ENCODE measurements around the gene KIRREL1. TPM values are rescaled to one million over a fixed set of nuclear protein-coding genes. Genes with fewer than 3 reads are reported as not detected.

The KIRREL1 gene
- total RNA-seq, 6 experiments from 2014 or later: 99.5 to 121 (median 107) TPM

DNA sequence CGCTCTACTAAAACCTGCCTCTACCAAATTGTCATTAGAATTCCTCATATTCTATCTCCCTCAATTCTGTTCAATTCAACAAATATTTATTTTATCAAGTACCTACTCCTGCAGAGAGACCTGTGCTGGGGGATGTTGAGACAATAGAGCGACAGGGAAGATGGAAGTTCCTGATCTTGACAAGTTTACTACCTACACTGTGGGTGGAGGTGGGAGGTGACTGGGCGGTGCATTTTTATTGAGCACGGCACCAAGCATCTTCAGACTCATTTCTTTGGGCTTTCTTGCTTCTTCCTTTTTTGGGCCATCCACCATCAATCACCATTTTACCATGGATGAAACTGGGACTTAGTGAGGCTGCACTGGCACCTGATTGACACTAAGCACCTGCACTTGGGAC is 61.3 kb downstream of the KIRREL1 start:
- no peak for DNase-seq
- peaks cover 44% of the 10 kb centered on the region for H3K4me1 Mint-ChIP-seq (ENCODE audit: low read depth)
- no peaks in the 10 kb centered on the region for H3K9me3 Mint-ChIP-seq
- no peak for TF ChIP-seq CTCF (IDR thresholded peaks at IDR 0.05)
- H3K36me3 Mint-ChIP-seq (ENCODE audit: low read depth): peaks cover 45% of the 10 kb centered on the region
- H3K4me3 Mint-ChIP-seq: no peak overlapping the region
- H3K27ac Mint-ChIP-seq: no peak overlapping the region; the same call in 1 of the 2 replicates
- H3K27me3 Mint-ChIP-seq (ENCODE audit: insufficient read depth): peaks cover 6% of the 10 kb centered on the region

DNA sequence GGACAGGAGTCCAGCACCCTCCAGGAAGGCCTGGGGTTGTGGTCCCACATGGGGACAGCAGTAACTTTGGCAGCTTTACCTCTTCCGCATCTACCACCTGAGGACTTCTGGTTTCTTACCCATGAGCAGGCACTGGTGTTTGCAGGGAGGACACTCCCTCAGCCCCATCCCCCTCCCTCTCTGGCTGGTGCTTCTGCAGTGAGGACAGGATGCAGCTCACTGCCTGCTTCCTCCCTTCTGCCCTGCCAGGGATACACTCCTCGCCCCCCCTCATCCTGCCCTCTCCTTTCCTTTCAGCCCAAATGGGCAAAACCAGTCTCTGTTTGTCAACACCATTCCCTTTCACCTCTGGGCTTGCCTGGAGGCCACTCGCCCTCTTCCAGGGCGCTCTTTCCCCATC is 62.4 kb downstream of the KIRREL1 start:
- Mint-ChIP-seq H3K27ac (0 out of 2 replicates have a peak overlapping the region, but pooled peaks have one; percentile 6), H3K4me1 (ENCODE audit: low read depth) (peaks cover 51% of the 10 kb centered on the region)
- no peak for TF ChIP-seq CTCF (IDR thresholded peaks at IDR 0.05)

DNA sequence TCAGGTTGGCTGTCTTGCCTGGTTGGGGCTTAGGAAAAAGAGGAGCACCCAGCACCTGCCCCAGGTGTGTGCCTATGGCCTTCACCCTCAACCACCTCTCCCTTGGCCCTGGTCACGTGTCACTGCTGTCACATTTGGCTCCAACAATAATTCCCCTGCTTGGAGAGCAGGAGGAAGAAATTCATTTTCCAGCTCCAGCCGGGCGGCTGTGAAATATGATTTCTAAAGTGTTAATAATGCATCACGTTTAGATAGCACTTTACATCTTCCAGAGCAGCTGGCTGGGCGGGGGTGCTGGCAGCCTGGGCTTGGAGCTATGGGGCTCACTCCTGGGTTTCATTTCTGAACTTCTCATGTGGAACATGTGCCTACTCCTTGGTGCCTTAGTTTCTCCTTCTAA is 63.1 kb downstream of the KIRREL1 start:
- H3K27ac Mint-ChIP-seq: no peak overlapping the region
- no peak for TF ChIP-seq CTCF (IDR thresholded peaks at IDR 0.05)
- H3K36me3 Mint-ChIP-seq (ENCODE audit: low read depth): peaks cover 38% of the 10 kb centered on the region
- peaks cover 6% of the 10 kb centered on the region for H3K27me3 Mint-ChIP-seq (ENCODE audit: insufficient read depth)
- no peak for DNase-seq
- H3K4me1 Mint-ChIP-seq (ENCODE audit: low read depth): peaks cover 50% of the 10 kb centered on the region
- no peaks in the 10 kb centered on the region for H3K9me3 Mint-ChIP-seq
- H3K4me3 Mint-ChIP-seq: no peak overlapping the region

More for the DNA sequence above, 62.4 kb downstream of the KIRREL1 start:
- Mint-ChIP-seq H3K9me3 (no peaks in the 10 kb centered on the region), H3K36me3 (ENCODE audit: low read depth) (peaks cover 43% of the 10 kb centered on the region), H3K27me3 (ENCODE audit: insufficient read depth) (peaks cover 6% of the 10 kb centered on the region), H3K4me3 (no peak overlapping the region)
- DNase-seq: no peak

- TF ChIP-seq CTCF (IDR thresholded peaks at IDR 0.05): no peak
- no peak for DNase-seq
- Mint-ChIP-seq H3K36me3 (ENCODE audit: low read depth) (peaks cover 24% of the 10 kb centered on the region), H3K27ac (no peak overlapping the region), H3K9me3 (no peaks in the 10 kb centered on the region), H3K27me3 (ENCODE audit: insufficient read depth) (peaks cover 2% of the 10 kb centered on the region; the same call in 1 of the 2 replicates), H3K4me3 (no peak overlapping the region), H3K4me1 (ENCODE audit: low read depth) (peaks cover 31% of the 10 kb centered on the region)
These were observed 65.0 kb downstream of the KIRREL1 start for GRCh38 chr1:158058237-158058985.

DNA sequence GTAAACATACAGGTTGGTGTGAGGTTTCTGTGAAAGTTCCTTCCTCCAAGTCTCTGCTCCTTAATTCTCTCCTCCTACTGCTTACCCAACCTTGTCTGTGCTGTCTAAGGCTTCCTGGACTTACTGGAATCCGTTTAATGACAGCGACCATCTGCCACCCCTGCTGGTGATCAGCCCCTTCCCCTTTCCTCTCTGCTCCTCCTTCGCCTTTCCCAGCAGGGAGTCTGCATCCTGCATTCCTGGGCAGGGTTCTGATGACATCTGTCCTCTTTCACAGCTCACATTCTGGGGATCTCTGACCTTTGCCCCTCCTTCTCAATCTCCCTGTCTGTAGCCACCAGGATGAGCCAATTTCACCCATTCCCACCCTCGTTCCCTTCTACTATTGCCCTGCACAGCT is 66.5 kb downstream of the KIRREL1 start:
- H3K36me3 Mint-ChIP-seq (ENCODE audit: low read depth): peaks cover 21% of the 10 kb centered on the region
- no peaks in the 10 kb centered on the region for H3K9me3 Mint-ChIP-seq
- H3K4me3 Mint-ChIP-seq: no peak overlapping the region

More for the DNA sequence above, 66.5 kb downstream of the KIRREL1 start:
- H3K27me3 Mint-ChIP-seq (ENCODE audit: insufficient read depth): 0 out of 2 replicates have a peak, but pooled peaks cover 2% of the 10 kb centered on the region
- TF ChIP-seq CTCF (IDR thresholded peaks at IDR 0.05): no peak
- H3K4me1 Mint-ChIP-seq (ENCODE audit: low read depth): peaks cover 17% of the 10 kb centered on the region
- no peak for DNase-seq
- H3K27ac Mint-ChIP-seq: no peak overlapping the region

Data from HFFc6 (cell line).